DOHH2 (cell line): ENCODE results near the gene PADI1.

ENCODE experiments used
- H3F3A ChIP-seq: fragments of 200-600 bp; sonication (generic), shearing (Covaris generic); 2 replicates; pipeline ENCODE4 v1.6.0; 2016; ENCODE audit warnings: antibody characterized with exemption, mild to moderate bottlenecking; ENCODE audit not compliant: control insufficient read depth, insufficient read depth
- H3K27ac ChIP-seq: fragments of 200-600 bp; sonication (generic); 2 replicates; pipeline ENCODE4 v1.5.1; 2014; ENCODE audit warnings: low read depth, mild to moderate bottlenecking, low read length, moderate library complexity
- H3K27me3 ChIP-seq: fragments of 200-600 bp; sonication (generic); 2 replicates; pipeline ENCODE4 v1.6.1; 2014; ENCODE audit warnings: mild to moderate bottlenecking, low read length, mixed read lengths; ENCODE audit not compliant: control insufficient read depth
- H3K36me3 ChIP-seq: fragments of 200-600 bp; sonication (generic); 2 replicates; pipeline ENCODE4 v1.6.1; 2014; ENCODE audit warnings: mild to moderate bottlenecking, low read length, moderate library complexity, mixed read lengths; ENCODE audit not compliant: control insufficient read depth
- H3K4me1 ChIP-seq: fragments of 200-600 bp; sonication (generic); 2 replicates; pipeline ENCODE4 v1.6.1; 2014; ENCODE audit warnings: mild to moderate bottlenecking, low read length, mixed read lengths; ENCODE audit not compliant: control insufficient read depth
- H3K4me2 ChIP-seq: fragments of 200-600 bp; sonication (generic); 2 replicates; pipeline ENCODE4 v1.6.0; 2014; ENCODE audit warnings: mild to moderate bottlenecking, low read length, moderate library complexity
- H3K4me3 ChIP-seq: fragments of 200-600 bp; sonication (generic); 2 replicates; pipeline ENCODE4 v1.5.1; 2014; ENCODE audit warnings: mild to moderate bottlenecking, low read length, mixed read lengths
- H3K79me2 ChIP-seq: fragments of 200-600 bp; sonication (generic); 2 replicates; pipeline ENCODE4 v1.6.1; 2014; ENCODE audit warnings: mild to moderate bottlenecking, low read length, mixed read lengths; ENCODE audit not compliant: control insufficient read depth
- H3K9me2 ChIP-seq: fragments of 200-600 bp; sonication (generic); replicated peaks from 2 replicates; pipeline ENCODE4 v1.6.1; 2014; ENCODE audit warnings: mild to moderate bottlenecking, low read length, mixed read lengths; ENCODE audit not compliant: control insufficient read depth
- H3K9me3 ChIP-seq: fragments of 200-600 bp; sonication (generic); 2 replicates; pipeline ENCODE4 v1.6.1; 2014; ENCODE audit warnings: antibody characterized with exemption, low read length, mixed read lengths; ENCODE audit not compliant: control insufficient read depth, insufficient read depth
- H4K20me1 ChIP-seq: fragments of 200-600 bp; sonication (generic); 2 replicates; pipeline ENCODE4 v1.6.0; 2014; ENCODE audit warnings: low read depth, mild to moderate bottlenecking, antibody characterized with exemption, low read length, moderate library complexity; ENCODE audit not compliant: control insufficient read depth, insufficient read depth
- CTCF ChIP-seq: fragments of 200-600 bp; sonication (generic); IDR thresholded peaks from one replicate; pipeline ENCODE4 v1.5.1; 2014; ENCODE audit warnings: antibody characterized with exemption, mild to moderate bottlenecking, low read depth, low read length; ENCODE audit not compliant: poor library complexity, severe bottlenecking
- EZH2phosphoT487 ChIP-seq: fragments of 200-600 bp; sonication (generic); IDR thresholded peaks from 2 replicates; pipeline ENCODE4 v1.6.1; 2017; ENCODE audit warnings: borderline replicate concordance, mild to moderate bottlenecking, antibody characterized with exemption, low read length, moderate library complexity, mixed read lengths

Gene PADI1

GRCh38 chr1:17211377-17211776, 6.4 kb downstream of the PADI1 start:
- H3K4me3 ChIP-seq: no peak overlapping the region
- H3K4me1 ChIP-seq: peaks cover 21% of the 10 kb centered on the region
- TF ChIP-seq EZH2phosphoT487: no peak
- no peak for TF ChIP-seq CTCF
- H3K9me2 ChIP-seq: no peaks in the 10 kb centered on the region
- no peak overlapping the region for H3K4me2 ChIP-seq
- 0 out of 2 replicates have a peak, but pooled peaks cover 5% of the 10 kb centered on the region for H4K20me1 ChIP-seq
- no peaks in the 10 kb centered on the region for H3F3A ChIP-seq
- H3K36me3 ChIP-seq: no peaks in the 10 kb centered on the region
- no peaks in the 10 kb centered on the region for H3K79me2 ChIP-seq
- no peak overlapping the region for H3K27ac ChIP-seq
- no peaks in the 10 kb centered on the region for H3K9me3 ChIP-seq
- H3K27me3 ChIP-seq: peaks cover 5% of the 10 kb centered on the region; the same call in 1 of the 2 replicates

- H3K4me2 ChIP-seq: no peak overlapping the region
- no peaks in the 10 kb centered on the region for H3F3A ChIP-seq
- H3K9me2 ChIP-seq: no peaks in the 10 kb centered on the region
- H3K9me3 ChIP-seq: no peaks in the 10 kb centered on the region
- 0 out of 2 replicates have a peak, but pooled peaks cover 5% of the 10 kb centered on the region for H4K20me1 ChIP-seq
- no peaks in the 10 kb centered on the region for H3K79me2 ChIP-seq
- TF ChIP-seq EZH2phosphoT487 (no peak), CTCF (no peak)
- peaks cover 16% of the 10 kb centered on the region for H3K4me1 ChIP-seq
- H3K36me3 ChIP-seq: no peaks in the 10 kb centered on the region
- H3K27me3 ChIP-seq: peaks cover 5% of the 10 kb centered on the region; the same call in 1 of the 2 replicates
- H3K4me3 ChIP-seq: no peak overlapping the region
- no peak overlapping the region for H3K27ac ChIP-seq
Observed at GRCh38 chr1:17212009-17212408, 7.1 kb downstream of the PADI1 start.

GRCh38 chr1:17212487-17213121, 7.7 kb downstream of the PADI1 start:
- no peak overlapping the region for H3K4me3 ChIP-seq
- H3F3A ChIP-seq: no peaks in the 10 kb centered on the region
- H4K20me1 ChIP-seq: 0 out of 2 replicates have a peak, but pooled peaks cover 2% of the 10 kb centered on the region
- H3K9me3 ChIP-seq: no peaks in the 10 kb centered on the region
- H3K4me2 ChIP-seq: no peak overlapping the region
- TF ChIP-seq CTCF (no peak), EZH2phosphoT487 (no peak)
- H3K9me2 ChIP-seq: no peaks in the 10 kb centered on the region
- H3K79me2 ChIP-seq: no peaks in the 10 kb centered on the region
- H3K27me3 ChIP-seq: peaks cover 5% of the 10 kb centered on the region; the same call in 1 of the 2 replicates
- H3K4me1 ChIP-seq: peaks cover 11% of the 10 kb centered on the region
- H3K27ac ChIP-seq: no peak overlapping the region
- H3K36me3 ChIP-seq: no peaks in the 10 kb centered on the region
